ENCODE measurements around the gene SCN2A.

Gene SCN2A

DNA sequence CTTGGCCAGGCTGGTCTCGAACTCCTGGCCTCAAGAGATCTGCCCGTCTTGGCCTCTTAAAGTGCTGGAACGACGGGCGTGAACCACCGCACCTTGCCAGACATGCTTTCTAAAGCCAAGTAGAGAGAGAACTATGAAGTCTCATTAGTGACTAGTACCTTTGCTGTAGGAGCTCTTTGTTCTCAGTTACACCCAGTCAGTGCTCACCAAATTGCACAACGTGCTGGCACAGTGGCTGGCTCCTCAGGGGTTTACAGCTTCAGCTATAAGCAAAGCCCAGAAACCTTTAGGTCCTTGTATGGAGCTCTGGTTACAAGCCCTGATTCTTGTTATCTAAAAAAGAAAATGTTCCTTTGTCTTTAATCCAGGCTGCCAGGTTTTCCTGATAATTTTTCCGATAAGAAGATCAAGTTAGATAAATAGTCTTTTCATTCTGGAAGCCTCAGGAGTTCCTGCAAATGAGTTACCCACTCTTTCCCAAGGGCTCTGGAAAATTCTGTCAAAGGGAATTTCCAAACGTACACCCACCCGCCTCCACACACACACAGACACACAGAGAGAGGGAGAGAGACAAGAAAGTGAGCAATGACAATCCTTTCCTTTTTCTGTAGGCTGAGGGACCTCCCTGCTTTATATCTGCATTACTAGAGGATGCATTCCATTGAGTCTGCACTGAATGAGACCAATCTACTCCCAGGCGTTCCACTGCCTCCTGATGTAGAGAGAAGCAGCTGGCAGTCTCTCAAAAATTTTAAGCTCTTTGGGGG is 130.1 kb downstream of the SCN2A start:
- TF ChIP-seq, protein P1, sequence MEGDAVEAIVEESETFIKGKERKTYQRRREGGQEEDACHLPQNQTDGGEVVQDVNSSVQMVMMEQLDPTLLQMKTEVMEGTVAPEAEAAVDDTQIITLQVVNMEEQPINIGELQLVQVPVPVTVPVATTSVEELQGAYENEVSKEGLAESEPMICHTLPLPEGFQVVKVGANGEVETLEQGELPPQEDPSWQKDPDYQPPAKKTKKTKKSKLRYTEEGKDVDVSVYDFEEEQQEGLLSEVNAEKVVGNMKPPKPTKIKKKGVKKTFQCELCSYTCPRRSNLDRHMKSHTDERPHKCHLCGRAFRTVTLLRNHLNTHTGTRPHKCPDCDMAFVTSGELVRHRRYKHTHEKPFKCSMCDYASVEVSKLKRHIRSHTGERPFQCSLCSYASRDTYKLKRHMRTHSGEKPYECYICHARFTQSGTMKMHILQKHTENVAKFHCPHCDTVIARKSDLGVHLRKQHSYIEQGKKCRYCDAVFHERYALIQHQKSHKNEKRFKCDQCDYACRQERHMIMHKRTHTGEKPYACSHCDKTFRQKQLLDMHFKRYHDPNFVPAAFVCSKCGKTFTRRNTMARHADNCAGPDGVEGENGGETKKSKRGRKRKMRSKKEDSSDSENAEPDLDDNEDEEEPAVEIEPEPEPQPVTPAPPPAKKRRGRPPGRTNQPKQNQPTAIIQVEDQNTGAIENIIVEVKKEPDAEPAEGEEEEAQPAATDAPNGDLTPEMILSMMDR (conservative IDR thresholded peaks at IDR 0.05; ENCODE audit: low read depth, low read length) = no peak
- no peak for DNase-seq (ENCODE audit: low read depth)
- H3K4me3 ChIP-seq (ENCODE audit: low read length) = no peak overlapping the region

DNA sequence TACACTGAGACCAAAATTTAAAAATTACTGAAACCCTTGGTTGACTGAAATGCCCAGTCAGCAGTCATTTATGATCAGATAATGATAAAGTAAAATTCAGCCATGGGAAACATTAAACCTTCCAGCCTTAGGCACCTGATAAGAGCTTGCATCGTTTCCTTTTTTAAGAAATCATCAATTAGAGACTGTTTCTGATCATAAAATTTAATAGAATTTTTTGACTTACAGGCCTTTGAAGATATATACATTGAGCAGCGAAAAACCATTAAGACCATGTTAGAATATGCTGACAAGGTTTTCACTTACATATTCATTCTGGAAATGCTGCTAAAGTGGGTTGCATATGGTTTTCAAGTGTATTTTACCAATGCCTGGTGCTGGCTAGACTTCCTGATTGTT is 130.7 kb downstream of the SCN2A start:
- TF ChIP-seq, protein P1 (conservative IDR thresholded peaks at IDR 0.05; ENCODE audit: low read depth, low read length) = no peak
- no peak for DNase-seq (ENCODE audit: low read depth)
- H3K4me3 ChIP-seq (ENCODE audit: low read length) = no peak overlapping the region

DNA sequence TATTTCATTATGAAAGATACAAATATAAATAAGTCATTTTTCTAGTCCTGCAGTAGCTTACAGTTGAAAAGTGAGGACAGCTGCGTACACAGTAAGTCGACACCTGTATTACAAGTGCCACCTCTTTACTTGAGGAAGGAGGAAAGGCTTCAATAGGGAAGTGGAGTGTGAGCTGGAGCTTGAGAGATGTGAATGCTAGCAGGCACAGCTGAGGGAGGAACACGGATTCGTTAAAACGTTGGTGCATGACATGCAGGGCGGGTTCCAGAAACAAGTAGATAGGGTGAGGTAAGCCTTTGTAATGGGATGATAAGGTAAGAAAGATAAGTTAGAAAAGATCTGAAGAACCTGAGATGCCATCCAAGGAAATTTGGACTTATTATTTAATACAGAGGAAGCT is 132.1 kb downstream of the SCN2A start:
- TF ChIP-seq, protein P1 (conservative IDR thresholded peaks at IDR 0.05; ENCODE audit: low read depth, low read length) = no peak
- H3K4me3 ChIP-seq (ENCODE audit: low read length) = no peak overlapping the region
- DNase-seq (ENCODE audit: low read depth) = no peak

DNA sequence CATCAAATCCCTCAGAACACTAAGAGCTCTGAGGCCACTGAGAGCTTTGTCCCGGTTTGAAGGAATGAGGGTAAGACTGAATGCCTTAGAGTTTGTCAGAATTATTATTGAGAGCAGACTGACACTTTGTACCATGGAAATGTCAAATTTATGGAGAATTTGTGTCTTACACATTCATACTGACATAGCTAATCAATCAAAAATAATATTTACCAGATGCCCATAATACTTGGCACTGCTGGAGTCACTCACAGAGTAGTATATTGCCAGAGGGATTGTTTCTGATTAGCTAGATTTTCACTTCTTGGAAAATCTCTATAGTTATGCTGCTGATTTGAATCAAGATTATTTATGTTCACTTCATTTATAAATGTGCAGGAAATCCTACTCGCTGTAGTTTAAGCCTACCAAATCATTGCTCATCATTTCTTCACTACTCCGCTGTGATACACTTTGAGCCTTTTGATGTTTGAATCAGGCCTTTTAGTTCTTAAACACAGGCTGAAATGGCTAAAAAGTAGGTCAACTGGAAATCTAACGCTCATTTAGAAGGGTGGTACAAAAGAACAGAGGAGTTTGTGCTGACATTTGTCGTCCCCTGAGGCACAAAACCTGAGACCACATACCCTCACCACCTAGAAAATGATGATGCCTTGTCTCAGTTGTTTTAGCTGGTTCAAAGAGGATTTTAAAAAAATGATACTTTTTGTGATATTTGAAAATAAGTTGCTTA is 134.2 kb downstream of the SCN2A start:
- H3K4me3 ChIP-seq (ENCODE audit: low read length) = no peak overlapping the region
- no peak for DNase-seq (ENCODE audit: low read depth)
- TF ChIP-seq, protein P1 (conservative IDR thresholded peaks at IDR 0.05; ENCODE audit: low read depth, low read length) = no peak

DNA sequence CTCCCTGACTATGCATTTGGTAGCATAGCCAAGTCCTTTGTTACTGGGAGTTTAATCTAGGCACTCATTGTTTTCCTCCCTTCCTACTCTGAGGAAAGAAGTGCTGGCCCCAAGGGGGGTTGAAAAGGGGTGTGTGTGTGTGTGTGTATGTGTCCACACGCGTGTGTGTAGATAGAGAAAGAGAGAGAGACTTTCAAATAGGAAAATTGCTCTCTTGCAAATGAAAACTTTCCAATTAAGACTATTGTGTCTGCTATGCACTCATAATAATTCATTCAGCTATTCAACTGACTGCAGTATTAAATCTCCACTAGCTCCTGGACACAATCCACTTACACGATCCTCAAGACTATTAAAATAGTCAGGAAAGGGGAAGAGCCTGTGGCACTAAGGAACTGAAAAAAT is 137.4 kb downstream of the SCN2A start:
- no peak overlapping the region for H3K4me3 ChIP-seq (ENCODE audit: low read length)
- TF ChIP-seq, protein P1 (conservative IDR thresholded peaks at IDR 0.05; ENCODE audit: low read depth, low read length) = no peak
- no peak for DNase-seq (ENCODE audit: low read depth)

DNA sequence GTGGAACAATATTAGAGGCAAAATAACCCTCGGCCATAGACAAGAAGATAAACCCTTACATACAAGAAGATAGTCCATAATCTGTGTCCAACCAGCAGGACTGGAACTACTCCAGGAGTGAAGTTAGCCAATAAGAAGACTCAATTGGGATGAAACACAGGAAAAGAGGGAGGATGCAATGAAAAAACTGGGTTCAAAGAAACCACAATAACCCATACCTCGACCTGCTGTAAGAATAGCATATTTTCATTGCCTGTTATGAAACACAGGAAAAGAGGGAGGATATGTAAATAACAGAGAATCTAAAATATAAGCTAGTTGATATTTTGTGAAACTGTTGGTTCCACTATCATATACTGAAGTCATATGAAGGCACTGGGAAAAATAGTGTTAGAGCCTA is 143.1 kb downstream of the SCN2A start:
- TF ChIP-seq, protein P1 (conservative IDR thresholded peaks at IDR 0.05; ENCODE audit: low read depth, low read length) = no peak
- DNase-seq (ENCODE audit: low read depth) = no peak
- no peak overlapping the region for H3K4me3 ChIP-seq (ENCODE audit: low read length)

DNA sequence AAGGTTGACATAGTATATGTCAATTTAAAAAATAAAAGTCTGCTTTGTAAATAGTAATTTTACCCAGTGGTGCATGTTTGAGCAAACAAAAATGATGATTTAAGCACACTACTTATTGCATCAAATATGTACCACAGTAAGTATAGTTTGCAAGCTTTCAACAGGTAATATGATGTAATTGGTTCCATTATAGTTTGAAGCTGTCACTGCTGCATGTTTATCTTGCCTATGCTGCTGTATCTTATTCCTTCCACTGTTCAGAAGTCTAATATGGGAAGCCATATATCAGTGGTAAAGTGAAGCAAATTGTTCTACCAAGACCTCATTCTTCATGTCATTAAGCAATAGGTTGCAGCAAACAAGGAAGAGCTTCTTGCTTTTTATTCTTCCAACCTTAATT is 151.7 kb downstream of the SCN2A start:
- H3K4me3 ChIP-seq (ENCODE audit: low read length) = no peak overlapping the region
- TF ChIP-seq, protein P1 (conservative IDR thresholded peaks at IDR 0.05; ENCODE audit: low read depth, low read length) = no peak
- DNase-seq (ENCODE audit: low read depth) = no peak

Data from retinal pigment epithelial cell (primary cell).